ENCODE measurements around the gene SENP3. TPM values are rescaled to one million over a fixed set of nuclear protein-coding genes. Genes with fewer than 3 reads are reported as not detected.

SENP3 gene
- total RNA-seq, 1 donor from 2014 or later: 14.1 TPM

- no peak for ATAC-seq
- no peak for DNase-seq (ENCODE audit: low spot score)
Observed at GRCh38 chr17:7575481-7575883, 13.8 kb downstream of the SENP3 start.

- DNase-seq (ENCODE audit: low spot score) (no peak), ATAC-seq (no peak)
Observed at GRCh38 chr17:7575959-7576358, 14.2 kb downstream of the SENP3 start.

- ATAC-seq: no peak
Observed at GRCh38 chr17:7576432-7576937, 14.8 kb downstream of the SENP3 start.

GRCh38 chr17:7577327-7578199, 15.8 kb downstream of the SENP3 start:
- no peak for DNase-seq (ENCODE audit: low spot score)
- ATAC-seq: no peak

More at GRCh38 chr17:7576432-7576937, 14.8 kb downstream of the SENP3 start:
- DNase-seq (ENCODE audit: low spot score): no peak

- ATAC-seq (peak; percentile 52), DNase-seq (ENCODE audit: low spot score) (peak; percentile 74)
Observed at GRCh38 chr17:7579001-7579833, 17.5 kb downstream of the SENP3 start, which contains the start of gene CD68. Gene CD68 (plus strand): TSS chr17:7579638. CDS start chr17:7579678, 40 bp downstream.

GRCh38 chr17:7579834-7580603, 18.3 kb downstream of the SENP3 start:
- DNase-seq (ENCODE audit: low spot score): no peak

GRCh38 chr17:7580604-7581575, 19.2 kb downstream of the SENP3 start:
- DNase-seq (ENCODE audit: low spot score) (no peak), ATAC-seq (no peak)

More at GRCh38 chr17:7579834-7580603, 18.3 kb downstream of the SENP3 start:
- ATAC-seq: no peak

GRCh38 chr17:7582396-7583252, 20.9 kb downstream of the SENP3 start:
- DNase-seq (ENCODE audit: low spot score): no peak
- ATAC-seq: no peak

- peak; percentile 79 for ATAC-seq
- peak; percentile 98 for DNase-seq (ENCODE audit: low spot score)
Observed at GRCh38 chr17:7583253-7584109, 21.8 kb downstream of the SENP3 start, which contains the start of gene MPDU1. Gene MPDU1 (plus strand): TSS chr17:7583852. CDS start chr17:7583863, 11 bp downstream.

GRCh38 chr17:7586673-7587419, 25.1 kb downstream of the SENP3 start:
- DNase-seq (ENCODE audit: low spot score): no peak
- ATAC-seq: peak; percentile 7

GRCh38 chr17:7587420-7588151, 25.9 kb downstream of the SENP3 start:
- no peak for DNase-seq (ENCODE audit: low spot score)
- ATAC-seq: no peak

GRCh38 chr17:7588553-7589203, 27.0 kb downstream of the SENP3 start:
- DNase-seq (ENCODE audit: low spot score) (no peak), ATAC-seq (no peak)

GRCh38 chr17:7589204-7589868, 27.6 kb downstream of the SENP3 start:
- DNase-seq (ENCODE audit: low spot score) (peak; percentile 68), ATAC-seq (peak; percentile 79)

- ATAC-seq: peak; percentile 5
Observed at GRCh38 chr17:7589891-7590691, 28.4 kb downstream of the SENP3 start, which contains the start of gene SOX15. Gene SOX15 (minus strand): TSS chr17:7590094. CDS start chr17:7589676, 418 bp downstream.

More at GRCh38 chr17:7589891-7590691, 28.4 kb downstream of the SENP3 start, which contains the start of gene SOX15:
- DNase-seq (ENCODE audit: low spot score): no peak
